Endodermal cell (in vitro differentiated cells): ENCODE data around the gene AREL1. TPM values are rescaled to one million over a fixed set of nuclear protein-coding genes. Genes with fewer than 3 reads are reported as not detected.

Source experiments
- DNase-seq: peaks from one replicate; pipeline ENCODE4 v3.0.0-alpha.2; 2017
- H3K27ac ChIP-seq: 2 replicates; pipeline ENCODE4 v1.5.1; 2013; ENCODE audit warnings: mild to moderate bottlenecking, low read depth, low read length, moderate library complexity
- H3K27me3 ChIP-seq: 2 replicates; pipeline ENCODE4 v1.6.1; 2013; ENCODE audit warnings: mild to moderate bottlenecking, low read length, moderate library complexity; ENCODE audit not compliant: insufficient read depth, control insufficient read depth, poor library complexity, severe bottlenecking
- H3K36me3 ChIP-seq: 2 replicates; pipeline ENCODE4 v1.7.0; 2013; ENCODE audit warnings: mild to moderate bottlenecking, low read length, moderate library complexity; ENCODE audit not compliant: control insufficient read depth, insufficient read depth
- H3K4me1 ChIP-seq: one replicate; pipeline ENCODE4 v1.7.0; 2013; ENCODE audit warnings: low read length; ENCODE audit not compliant: control insufficient read depth, insufficient read depth
- H3K4me3 ChIP-seq: 2 replicates; pipeline ENCODE4 v1.5.1; 2013; ENCODE audit warnings: mild to moderate bottlenecking, low read length, moderate library complexity
- H3K9ac ChIP-seq: 2 replicates; pipeline ENCODE4 v1.6.1; 2013; ENCODE audit warnings: mild to moderate bottlenecking, low read length, moderate library complexity; ENCODE audit not compliant: poor library complexity, severe bottlenecking; ENCODE audit errors: extremely low read depth
- H3K9me3 ChIP-seq: 2 replicates; pipeline ENCODE4 v1.6.1; 2013; ENCODE audit warnings: mild to moderate bottlenecking, low read length, moderate library complexity; ENCODE audit not compliant: control insufficient read depth
- H3K27ac Mint-ChIP-seq: 2 replicates; pipeline ENCODE4 v1.8.0; 2020; ENCODE audit warnings: mixed read lengths
- H3K27me3 Mint-ChIP-seq: 2 replicates; pipeline ENCODE4 v1.8.0; 2021; ENCODE audit warnings: mild to moderate bottlenecking, mixed read lengths; ENCODE audit not compliant: insufficient read depth
- H3K36me3 Mint-ChIP-seq: 2 replicates; pipeline ENCODE4 v1.8.0; 2020; ENCODE audit warnings: low read depth, mixed read lengths
- H3K4me1 Mint-ChIP-seq: 2 replicates; pipeline ENCODE4 v1.8.0; 2020; ENCODE audit warnings: mixed read lengths
- H3K4me3 Mint-ChIP-seq: 2 replicates; pipeline ENCODE4 v1.8.0; 2020; ENCODE audit warnings: mild to moderate bottlenecking, moderate library complexity, mixed read lengths
- H3K9me3 Mint-ChIP-seq: 2 replicates; pipeline ENCODE4 v1.8.0; 2020; ENCODE audit warnings: mild to moderate bottlenecking, mixed read lengths
- WGBS, 2 experiments: methylation state at CpG; one replicate each; pipeline versions ENCODE4 v1.1.5 to v1.1.7; 2013; ENCODE audit warnings: missing lambda C conversion rate in 2 of 2, mixed read lengths in 1 of 2; ENCODE audit not compliant: insufficient coverage in 1 of 2, insufficient read length in 1 of 2; 5-methylcytosine and 5-hydroxymethylcytosine counted together
- total RNA-seq, 2 donors: library from RNA; stranded (reverse); fragmentation: NEBNext Ultra II Directional in 1 of 2; extraction: Animal tissue kit (Norgen Biotek cat#: 25700) in 1 of 2; gene quantifications; 2 replicates in 1 of 2; 3 replicates in 1 of 2; pipeline ENCODE4 v1.2.1, GENCODE V29; 2021
- TF ChIP-seq, protein P1 (sequence below): fragments of 200-600 bp; sonication (generic); conservative IDR thresholded peaks from 2 replicates; pipeline ENCODE4 v1.5.0; 2021; ENCODE audit warnings: antibody characterized with exemption, mild to moderate bottlenecking

The AREL1 gene
- total RNA-seq, 2 donors from 2014 or later = 36.5 to 39.0 TPM

DNA sequence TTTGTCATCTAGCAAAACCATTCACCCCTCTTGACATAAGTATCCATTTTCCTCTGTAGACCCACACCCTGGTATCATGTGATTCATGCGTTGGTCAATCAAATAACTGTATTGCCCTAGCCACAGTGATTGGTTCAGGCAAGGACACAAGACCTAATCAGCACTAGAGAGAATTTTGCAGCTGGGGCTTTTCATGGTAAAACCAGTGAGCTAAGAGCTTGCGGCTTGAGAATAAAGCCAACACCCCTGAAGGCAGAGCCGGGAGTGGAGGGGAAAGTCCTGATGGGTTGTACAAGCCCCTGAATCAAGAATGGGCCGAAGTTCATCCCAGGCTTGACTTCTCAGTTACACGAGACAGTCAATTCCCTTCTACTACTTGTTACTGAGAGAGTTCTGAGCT is 67.6 kb downstream of the AREL1 start:
- Mint-ChIP-seq H3K27me3 (no peaks in the 10 kb centered on the region), H3K36me3 (no peaks in the 10 kb centered on the region), H3K4me3 (no peak overlapping the region), H3K27ac (no peak overlapping the region), H3K9me3 (no peaks in the 10 kb centered on the region), H3K4me1 (peaks cover 3% of the 10 kb centered on the region)
- no peaks in the 10 kb centered on the region for H3K36me3 ChIP-seq
- H3K27me3 ChIP-seq = no peaks in the 10 kb centered on the region
- TF ChIP-seq, protein P1, sequence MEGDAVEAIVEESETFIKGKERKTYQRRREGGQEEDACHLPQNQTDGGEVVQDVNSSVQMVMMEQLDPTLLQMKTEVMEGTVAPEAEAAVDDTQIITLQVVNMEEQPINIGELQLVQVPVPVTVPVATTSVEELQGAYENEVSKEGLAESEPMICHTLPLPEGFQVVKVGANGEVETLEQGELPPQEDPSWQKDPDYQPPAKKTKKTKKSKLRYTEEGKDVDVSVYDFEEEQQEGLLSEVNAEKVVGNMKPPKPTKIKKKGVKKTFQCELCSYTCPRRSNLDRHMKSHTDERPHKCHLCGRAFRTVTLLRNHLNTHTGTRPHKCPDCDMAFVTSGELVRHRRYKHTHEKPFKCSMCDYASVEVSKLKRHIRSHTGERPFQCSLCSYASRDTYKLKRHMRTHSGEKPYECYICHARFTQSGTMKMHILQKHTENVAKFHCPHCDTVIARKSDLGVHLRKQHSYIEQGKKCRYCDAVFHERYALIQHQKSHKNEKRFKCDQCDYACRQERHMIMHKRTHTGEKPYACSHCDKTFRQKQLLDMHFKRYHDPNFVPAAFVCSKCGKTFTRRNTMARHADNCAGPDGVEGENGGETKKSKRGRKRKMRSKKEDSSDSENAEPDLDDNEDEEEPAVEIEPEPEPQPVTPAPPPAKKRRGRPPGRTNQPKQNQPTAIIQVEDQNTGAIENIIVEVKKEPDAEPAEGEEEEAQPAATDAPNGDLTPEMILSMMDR = no peak
- H3K4me1 ChIP-seq = peaks cover 3% of the 10 kb centered on the region
- no peaks in the 10 kb centered on the region for H3K9me3 ChIP-seq
- no peak overlapping the region for H3K27ac ChIP-seq
- H3K4me3 ChIP-seq = no peak overlapping the region
- H3K9ac ChIP-seq = no peak overlapping the region
- WGBS, 2 experiments = 88 to 100% methylated on average over 2 to 5 of the region's 5 CpGs
- no peak for DNase-seq

DNA sequence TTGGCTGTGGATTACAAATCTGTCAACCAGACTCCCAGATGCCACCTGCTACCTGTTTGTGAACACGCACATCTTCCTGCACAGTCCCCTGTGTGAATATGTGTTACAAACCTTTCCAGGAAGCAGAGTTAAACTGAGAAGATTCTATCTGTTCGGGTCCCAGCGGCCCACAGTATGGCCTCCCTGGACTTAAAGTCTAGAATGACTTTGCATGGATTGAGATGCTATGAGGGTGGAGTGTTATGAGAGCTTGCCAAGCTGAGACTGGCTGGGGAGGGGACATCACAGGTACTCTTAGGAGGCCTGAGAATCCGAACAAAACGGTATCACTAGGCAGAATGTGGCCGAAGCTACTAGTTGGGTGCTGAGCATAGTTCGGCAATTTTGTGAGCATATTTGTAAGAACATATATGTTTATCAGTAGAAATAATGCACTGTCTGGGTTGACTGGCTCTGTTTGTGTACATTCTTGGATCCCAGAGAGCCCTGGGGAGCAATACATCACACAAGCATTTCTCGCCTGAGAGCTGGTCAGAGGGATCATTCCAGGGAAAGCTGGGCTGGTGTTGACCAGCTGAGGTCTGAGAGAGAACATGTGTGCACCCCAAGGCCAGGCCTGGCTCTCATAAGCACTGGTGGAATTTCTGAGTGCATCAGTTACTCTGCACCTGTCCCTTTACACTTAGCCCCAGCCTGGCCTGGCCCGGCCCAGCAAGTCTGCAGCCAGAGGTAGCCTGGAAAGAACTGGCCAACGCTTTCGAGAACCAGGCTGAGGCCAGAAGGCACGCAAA is 71.1 kb downstream of the AREL1 start:
- no peaks in the 10 kb centered on the region for H3K9me3 Mint-ChIP-seq
- no peaks in the 10 kb centered on the region for H3K27me3 Mint-ChIP-seq
- DNase-seq = no peak
- Histone ChIP-seq H3K27me3 (no peaks in the 10 kb centered on the region), H3K4me3 (no peak overlapping the region), H3K36me3 (no peaks in the 10 kb centered on the region), H3K9ac (no peak overlapping the region), H3K9me3 (no peaks in the 10 kb centered on the region), H3K27ac (no peak overlapping the region), H3K4me1 (peaks cover 8% of the 10 kb centered on the region)
- no peaks in the 10 kb centered on the region for H3K36me3 Mint-ChIP-seq
- TF ChIP-seq, protein P1 = no peak
- H3K27ac Mint-ChIP-seq = no peak overlapping the region
- peaks cover 15% of the 10 kb centered on the region for H3K4me1 Mint-ChIP-seq
- H3K4me3 Mint-ChIP-seq = no peak overlapping the region
- WGBS, 2 experiments = 93 to 94% methylated on average over 11 to 12 of the region's 12 CpGs

DNA sequence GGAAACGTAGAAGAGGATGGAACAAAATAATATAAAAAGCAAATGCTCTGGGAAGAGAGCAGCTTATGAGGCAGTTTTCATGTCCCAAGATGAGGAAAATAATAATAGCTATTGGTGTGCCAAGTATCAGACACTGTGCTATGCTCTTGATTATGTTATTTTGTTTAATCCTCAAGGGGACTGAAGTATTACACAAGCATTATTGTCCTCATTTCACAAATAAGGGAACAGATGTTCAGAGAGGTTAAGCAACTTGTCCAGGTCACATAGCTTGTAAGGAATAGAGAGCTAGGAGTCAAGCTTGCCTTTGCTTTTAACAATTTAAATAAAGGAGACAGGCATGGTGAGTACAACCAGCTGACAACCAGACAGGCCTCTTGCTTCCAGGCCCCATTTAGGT is 73.9 kb downstream of the AREL1 start:
- Histone ChIP-seq H3K27me3 (no peaks in the 10 kb centered on the region), H3K4me3 (no peak overlapping the region), H3K9me3 (no peaks in the 10 kb centered on the region), H3K36me3 (no peaks in the 10 kb centered on the region), H3K27ac (no peak overlapping the region), H3K9ac (no peak overlapping the region), H3K4me1 (peaks cover 21% of the 10 kb centered on the region)
- DNase-seq = no peak
- H3K4me3 Mint-ChIP-seq = no peak overlapping the region
- H3K4me1 Mint-ChIP-seq = peaks cover 41% of the 10 kb centered on the region
- TF ChIP-seq, protein P1 = no peak
- H3K27ac Mint-ChIP-seq = no peak overlapping the region
- H3K9me3 Mint-ChIP-seq = no peaks in the 10 kb centered on the region
- H3K36me3 Mint-ChIP-seq = no peaks in the 10 kb centered on the region
- no peaks in the 10 kb centered on the region for H3K27me3 Mint-ChIP-seq
- 92 to 94% methylated on average over 1 of the region's 1 CpG for WGBS, 2 experiments
